NCI-H2107 treated with DMSO at 0.1 percent for 48 hours (cell line): ENCODE data around the gene RFTN1.

Experiments used
- DNase-seq: peaks from one replicate; lab custom pipeline; 2025; ENCODE audit not compliant: unreplicated experiment; lab: John Stamatoyannopoulos, UW

The RFTN1 gene

DNA sequence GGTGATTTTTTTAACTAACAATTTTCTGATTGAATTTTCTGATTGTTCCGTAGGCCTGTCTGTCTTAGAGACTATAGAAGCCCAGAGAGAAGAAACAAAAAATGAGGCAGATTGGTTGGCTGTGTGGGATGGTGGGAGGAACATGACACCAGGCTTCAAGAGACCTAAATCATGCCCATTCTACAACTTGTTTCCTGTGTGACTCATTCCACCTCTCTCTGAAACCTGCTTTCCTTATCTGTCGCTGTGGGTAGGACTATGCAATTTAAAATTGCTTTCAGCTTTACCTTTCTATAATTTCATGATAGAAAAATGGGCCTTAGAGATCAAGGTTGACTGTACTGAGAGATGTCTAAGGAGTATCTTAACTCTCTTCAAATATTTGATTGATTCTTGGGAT lies 203.9 kb downstream of the RFTN1 start:
- no peak for DNase-seq

- no peak for DNase-seq
These were observed 204.8 kb downstream of the RFTN1 start for GRCh38 chr3:16308727-16309126.

DNA sequence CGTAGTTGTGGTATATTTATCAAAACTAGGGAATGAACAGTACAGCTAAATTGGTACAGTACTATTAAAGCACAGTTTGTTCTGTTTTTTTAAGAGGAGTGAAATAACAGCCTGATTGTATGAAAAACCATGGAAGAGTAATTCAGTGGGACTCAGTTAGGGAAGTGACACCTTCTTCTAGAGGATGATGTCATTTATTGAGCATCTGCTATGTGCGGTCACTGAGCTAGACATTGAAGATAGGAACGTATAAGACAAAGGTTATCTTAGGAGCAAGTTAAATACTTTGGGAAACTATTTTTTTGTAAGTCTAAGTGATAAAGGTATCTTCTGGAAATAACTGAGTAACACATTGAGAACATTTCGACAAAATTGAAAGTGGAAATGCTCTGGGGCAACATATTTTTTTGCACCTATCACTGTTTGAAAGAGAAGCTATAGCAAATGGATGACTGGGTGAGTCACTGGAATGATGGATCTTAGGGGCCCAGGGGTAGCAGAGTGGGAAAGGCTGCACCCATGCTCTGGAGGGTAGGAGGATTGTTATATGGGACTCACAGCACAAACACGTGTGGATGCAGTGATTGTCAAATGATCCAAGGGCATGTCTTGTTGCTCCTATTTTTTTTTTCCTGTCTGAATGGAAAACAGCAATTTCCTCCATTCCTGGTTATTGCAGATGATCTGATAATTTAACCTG lies 205.5 kb downstream of the RFTN1 start:
- no peak for DNase-seq

GRCh38 chr3:16305111-16305541 lies 208.4 kb downstream of the RFTN1 start:
- DNase-seq: no peak

DNA sequence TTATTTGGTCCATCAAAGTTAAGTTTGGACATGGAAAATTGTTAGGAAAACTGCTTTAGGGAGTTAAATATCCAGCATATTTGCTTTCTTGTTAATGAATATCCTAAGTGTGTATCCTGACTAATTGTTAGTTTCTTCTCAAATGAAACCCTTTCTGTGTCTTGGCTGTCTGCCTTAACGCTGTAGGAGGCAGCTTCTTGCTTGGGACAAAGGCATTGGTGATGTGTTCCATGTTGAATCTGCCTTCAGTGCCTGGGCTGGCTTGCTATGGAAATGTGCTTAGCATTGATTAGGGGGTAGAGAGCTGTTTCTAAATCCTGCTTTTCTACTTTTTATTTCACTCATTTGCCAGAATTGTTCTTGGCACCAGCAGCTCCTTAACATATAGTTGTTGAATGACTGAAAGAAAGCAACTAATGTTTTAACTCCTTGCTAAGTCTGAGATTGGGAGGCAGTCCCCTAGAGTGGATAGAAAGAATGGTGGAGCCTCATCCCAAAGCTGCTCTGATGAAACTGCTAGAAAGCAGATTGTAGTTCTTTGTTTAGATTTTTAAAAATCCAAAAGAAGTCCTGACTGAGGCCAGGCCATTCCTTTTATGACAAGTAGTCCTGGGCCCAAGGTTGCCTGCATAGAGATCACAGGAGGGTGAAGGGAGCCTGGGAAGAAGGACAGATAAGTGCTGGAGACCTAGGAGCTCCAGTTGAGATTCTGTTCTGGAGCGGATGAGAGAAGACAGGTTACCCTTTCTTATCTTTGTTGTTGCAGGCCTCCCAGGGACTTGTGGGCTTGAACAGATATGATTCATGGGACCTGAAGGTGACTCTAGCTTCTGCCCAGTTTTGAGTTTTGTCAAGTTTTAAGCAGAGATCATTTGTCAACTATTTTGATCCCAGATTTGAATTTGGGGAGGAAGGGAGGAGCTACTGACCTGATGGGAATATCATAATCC lies 209.2 kb downstream of the RFTN1 start:
- DNase-seq: no peak

DNA sequence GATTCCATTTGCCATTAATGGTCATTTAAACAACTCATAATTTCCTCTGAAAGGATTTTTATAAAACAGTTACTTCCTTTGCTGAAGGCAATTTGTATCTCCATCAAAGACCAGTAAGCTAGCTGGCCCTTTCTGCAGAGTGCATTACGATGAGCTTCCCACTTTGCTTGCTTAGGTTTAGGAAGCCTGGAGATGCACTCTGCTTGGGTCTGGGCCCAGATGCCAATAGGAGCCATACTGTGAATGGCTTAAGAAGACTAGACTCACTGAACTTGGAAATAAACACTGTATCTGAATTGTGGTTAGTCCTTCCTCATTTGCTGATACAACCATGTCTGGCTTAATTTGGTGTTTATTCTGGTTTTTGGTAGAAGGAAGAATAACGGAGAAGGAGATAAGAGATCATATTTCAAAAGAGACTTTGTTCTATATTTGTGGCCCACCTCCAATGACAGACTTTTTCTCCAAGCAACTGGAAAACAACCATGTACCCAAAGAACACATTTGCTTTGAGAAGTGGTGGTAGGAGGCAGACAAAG lies 210.4 kb downstream of the RFTN1 start:
- DNase-seq: no peak

- DNase-seq: no peak
These were observed 211.3 kb downstream of the RFTN1 start for GRCh38 chr3:16302082-16302631.

DNA sequence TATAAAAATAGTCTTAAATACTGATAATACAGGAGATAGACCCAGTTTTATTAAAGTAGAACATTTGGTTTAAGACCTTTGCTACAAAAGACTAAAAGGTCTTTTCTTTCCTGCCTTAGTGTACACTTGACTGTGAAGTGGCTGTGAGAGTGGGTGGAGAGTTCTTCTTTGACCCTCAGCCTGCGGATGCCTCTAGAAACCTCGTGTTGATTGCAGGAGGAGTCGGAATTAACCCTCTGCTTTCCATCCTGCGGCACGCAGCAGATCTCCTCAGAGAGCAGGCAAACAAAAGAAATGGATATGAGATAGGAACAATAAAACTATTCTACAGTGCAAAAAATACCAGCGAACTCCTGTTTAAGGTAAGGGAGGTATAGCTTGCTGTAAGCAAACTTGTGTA lies 212.0 kb downstream of the RFTN1 start:
- no peak for DNase-seq

- no peak for DNase-seq
These were observed 212.6 kb downstream of the RFTN1 start for GRCh38 chr3:16300881-16301359.

DNA sequence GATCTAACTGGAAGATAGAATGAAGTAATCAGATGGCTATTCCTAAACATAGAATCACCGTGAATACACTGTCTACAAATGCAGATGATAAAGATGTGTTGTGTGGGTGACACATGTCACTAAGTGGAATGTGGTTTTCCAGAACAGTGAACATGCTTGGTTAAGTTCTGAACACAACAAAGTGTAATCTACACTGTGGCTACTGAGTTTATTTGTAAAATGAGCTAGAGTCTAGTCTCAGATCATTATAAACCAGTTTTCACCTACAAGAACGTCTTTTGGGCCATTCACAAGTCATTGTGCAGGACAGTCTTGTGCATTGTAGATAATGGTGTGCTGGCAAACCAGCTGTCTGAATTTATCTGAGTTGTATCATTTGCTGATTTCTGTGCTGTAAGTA lies 213.2 kb downstream of the RFTN1 start:
- no peak for DNase-seq

GRCh38 chr3:16299746-16300145 lies 213.8 kb downstream of the RFTN1 start:
- no peak for DNase-seq

- DNase-seq: no peak
These were observed 214.6 kb downstream of the RFTN1 start for GRCh38 chr3:16298891-16299290.

GRCh38 chr3:16297997-16298885 lies 215.3 kb downstream of the RFTN1 start:
- DNase-seq: no peak

DNA sequence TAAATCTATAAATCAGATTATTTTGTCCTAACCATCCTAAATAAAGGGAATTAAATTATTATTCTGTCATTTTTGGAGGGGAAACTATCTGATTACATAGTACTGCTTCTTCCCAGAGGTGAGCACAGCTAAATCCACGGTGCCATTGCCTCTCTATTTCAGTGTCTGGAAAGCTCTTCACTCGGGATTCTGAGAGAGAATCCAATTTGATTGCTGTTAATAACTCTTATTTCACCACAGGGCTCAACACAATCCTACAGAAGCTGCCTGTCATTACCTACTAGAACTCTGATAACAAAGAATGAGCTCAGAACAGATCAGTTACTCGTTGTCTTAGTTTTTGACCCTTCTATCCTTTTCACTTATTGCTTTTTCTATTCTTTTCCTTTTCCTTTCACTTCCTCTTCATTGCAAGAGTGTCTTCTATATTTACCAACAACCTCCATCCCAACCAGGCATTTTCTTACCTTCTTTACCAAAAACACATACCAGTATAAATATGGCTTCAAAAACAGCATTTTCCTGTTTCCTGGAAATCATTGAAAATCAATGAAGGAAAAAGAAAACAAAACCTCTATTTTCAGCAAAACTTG lies 218.1 kb downstream of the RFTN1 start:
- no peak for DNase-seq

GRCh38 chr3:16294844-16295243 lies 218.7 kb downstream of the RFTN1 start:
- no peak for DNase-seq

GRCh38 chr3:16290827-16291196 lies 222.7 kb downstream of the RFTN1 start:
- no peak for DNase-seq

- DNase-seq: peak; percentile 33
These were observed 223.3 kb downstream of the RFTN1 start for GRCh38 chr3:16290007-16290826.

GRCh38 chr3:16289144-16289889 lies 224.2 kb downstream of the RFTN1 start:
- no peak for DNase-seq

DNA sequence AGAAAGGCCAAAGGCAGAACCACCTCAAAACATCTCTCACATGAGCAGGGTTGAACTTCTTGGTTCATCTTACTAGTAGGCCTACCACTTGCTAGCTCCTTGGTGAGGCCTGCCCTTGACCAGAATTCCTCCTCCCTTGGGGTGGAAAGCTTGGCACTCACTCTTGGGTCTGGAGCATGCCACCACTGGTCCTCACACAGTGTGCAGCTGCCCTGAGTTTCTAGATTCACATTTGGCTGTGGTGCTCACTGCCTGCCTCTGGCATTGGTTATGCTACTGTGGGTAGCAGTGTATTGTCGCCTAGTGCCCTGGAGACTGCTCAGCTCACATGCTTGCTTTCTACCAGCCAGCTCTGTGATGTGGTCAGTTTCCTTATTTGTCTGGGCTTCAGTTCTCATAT lies 224.8 kb downstream of the RFTN1 start:
- DNase-seq: no peak
